ENCODE results near the gene FBXO8.

The FBXO8 gene, protein sequence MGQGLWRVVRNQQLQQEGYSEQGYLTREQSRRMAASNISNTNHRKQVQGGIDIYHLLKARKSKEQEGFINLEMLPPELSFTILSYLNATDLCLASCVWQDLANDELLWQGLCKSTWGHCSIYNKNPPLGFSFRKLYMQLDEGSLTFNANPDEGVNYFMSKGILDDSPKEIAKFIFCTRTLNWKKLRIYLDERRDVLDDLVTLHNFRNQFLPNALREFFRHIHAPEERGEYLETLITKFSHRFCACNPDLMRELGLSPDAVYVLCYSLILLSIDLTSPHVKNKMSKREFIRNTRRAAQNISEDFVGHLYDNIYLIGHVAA

GRCh38 chr4:174283507-174284471 is at the start of gene FBXO8, which contains the start of gene CEP44:
TSS of gene FBXO8 (minus strand) at chr4:174283667. CDS start at chr4:174263092, 20,575 bp downstream.
TSS of gene CEP44 (plus strand) at chr4:174283911. CDS start at chr4:174299122, 15,211 bp downstream.
- peak within 1 kb of the TSS; percentile 95 for H3K4me3 Mint-ChIP-seq
- TF ChIP-seq, protein P1, sequence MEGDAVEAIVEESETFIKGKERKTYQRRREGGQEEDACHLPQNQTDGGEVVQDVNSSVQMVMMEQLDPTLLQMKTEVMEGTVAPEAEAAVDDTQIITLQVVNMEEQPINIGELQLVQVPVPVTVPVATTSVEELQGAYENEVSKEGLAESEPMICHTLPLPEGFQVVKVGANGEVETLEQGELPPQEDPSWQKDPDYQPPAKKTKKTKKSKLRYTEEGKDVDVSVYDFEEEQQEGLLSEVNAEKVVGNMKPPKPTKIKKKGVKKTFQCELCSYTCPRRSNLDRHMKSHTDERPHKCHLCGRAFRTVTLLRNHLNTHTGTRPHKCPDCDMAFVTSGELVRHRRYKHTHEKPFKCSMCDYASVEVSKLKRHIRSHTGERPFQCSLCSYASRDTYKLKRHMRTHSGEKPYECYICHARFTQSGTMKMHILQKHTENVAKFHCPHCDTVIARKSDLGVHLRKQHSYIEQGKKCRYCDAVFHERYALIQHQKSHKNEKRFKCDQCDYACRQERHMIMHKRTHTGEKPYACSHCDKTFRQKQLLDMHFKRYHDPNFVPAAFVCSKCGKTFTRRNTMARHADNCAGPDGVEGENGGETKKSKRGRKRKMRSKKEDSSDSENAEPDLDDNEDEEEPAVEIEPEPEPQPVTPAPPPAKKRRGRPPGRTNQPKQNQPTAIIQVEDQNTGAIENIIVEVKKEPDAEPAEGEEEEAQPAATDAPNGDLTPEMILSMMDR (IDR thresholded peaks at IDR 0.05) = no peak
- no peaks in the 10 kb centered on the region for H3K27me3 Mint-ChIP-seq (ENCODE audit: low read depth, poor library complexity)
- peaks cover 37% of the 10 kb centered on the region for H3K36me3 Mint-ChIP-seq (ENCODE audit: low read depth)
- peak; percentile 69 for DNase-seq
- H3K27ac Mint-ChIP-seq = peak within 1 kb of the TSS; percentile 100
- peaks cover 15% of the 10 kb centered on the region for H3K9me3 Mint-ChIP-seq
- peaks cover 51% of the 10 kb centered on the region for H3K4me1 Mint-ChIP-seq

- Mint-ChIP-seq H3K4me1 (no peaks in the 10 kb centered on the region), H3K27me3 (ENCODE audit: low read depth, poor library complexity) (no peaks in the 10 kb centered on the region), H3K27ac (no peak overlapping the region), H3K9me3 (no peaks in the 10 kb centered on the region), H3K4me3 (no peak overlapping the region), H3K36me3 (ENCODE audit: low read depth) (no peaks in the 10 kb centered on the region)
- TF ChIP-seq, protein P1 (IDR thresholded peaks at IDR 0.05) = no peak
- no peak for DNase-seq
Measured at GRCh38 chr4:174332741-174333493, 49.5 kb upstream of the FBXO8 start.

- H3K9me3 Mint-ChIP-seq = no peaks in the 10 kb centered on the region
- no peak overlapping the region for H3K27ac Mint-ChIP-seq
- H3K36me3 Mint-ChIP-seq (ENCODE audit: low read depth) = no peaks in the 10 kb centered on the region
- no peaks in the 10 kb centered on the region for H3K27me3 Mint-ChIP-seq (ENCODE audit: low read depth, poor library complexity)
- TF ChIP-seq, protein P1 (IDR thresholded peaks at IDR 0.05) = no peak
- H3K4me1 Mint-ChIP-seq = no peaks in the 10 kb centered on the region
- no peak for DNase-seq
- H3K4me3 Mint-ChIP-seq = no peak overlapping the region
Measured at GRCh38 chr4:174324725-174325124, 41.3 kb upstream of the FBXO8 start.

- TF ChIP-seq, protein P1 (IDR thresholded peaks at IDR 0.05) = no peak
- no peaks in the 10 kb centered on the region for H3K36me3 Mint-ChIP-seq (ENCODE audit: low read depth)
Measured at GRCh38 chr4:174324236-174324635, 40.8 kb upstream of the FBXO8 start.

GRCh38 chr4:174320494-174321199 is 37.2 kb upstream of the FBXO8 start:
- H3K27ac Mint-ChIP-seq = no peak overlapping the region
- no peak overlapping the region for H3K4me3 Mint-ChIP-seq
- no peaks in the 10 kb centered on the region for H3K27me3 Mint-ChIP-seq (ENCODE audit: low read depth, poor library complexity)
- no peaks in the 10 kb centered on the region for H3K36me3 Mint-ChIP-seq (ENCODE audit: low read depth)
- DNase-seq = no peak
- TF ChIP-seq, protein P1 (IDR thresholded peaks at IDR 0.05) = no peak
- H3K4me1 Mint-ChIP-seq = no peaks in the 10 kb centered on the region
- H3K9me3 Mint-ChIP-seq = no peaks in the 10 kb centered on the region

More at GRCh38 chr4:174324236-174324635, 40.8 kb upstream of the FBXO8 start:
- no peak for DNase-seq
- H3K9me3 Mint-ChIP-seq = no peaks in the 10 kb centered on the region
- no peaks in the 10 kb centered on the region for H3K4me1 Mint-ChIP-seq
- H3K27me3 Mint-ChIP-seq (ENCODE audit: low read depth, poor library complexity) = no peaks in the 10 kb centered on the region
- no peak overlapping the region for H3K27ac Mint-ChIP-seq
- no peak overlapping the region for H3K4me3 Mint-ChIP-seq

Data from nephron progenitor cell (in vitro differentiated cells).